WI38 (cell line): ENCODE data around the gene POU2F2.

Experiments
- H3K4me3 ChIP-seq: 2 replicates; pipeline ENCODE4 v1.5.1; 2011; ENCODE audit warnings: low read depth, mild to moderate bottlenecking, control low read depth, low read length
- CTCF ChIP-seq: IDR thresholded peaks from 2 replicates; pipeline ENCODE4 v1.5.1; 2012; ENCODE audit warnings: low read depth, mild to moderate bottlenecking, control low read depth, low read length

The POU2F2 gene

GRCh38 chr19:42065511-42065910, 66.7 kb downstream of the POU2F2 start:
- no peak for TF ChIP-seq CTCF
- H3K4me3 ChIP-seq: no peak overlapping the region

- H3K4me3 ChIP-seq: no peak overlapping the region
- no peak for TF ChIP-seq CTCF
These were observed 67.2 kb downstream of the POU2F2 start for GRCh38 chr19:42065051-42065450.

- H3K4me3 ChIP-seq: no peak overlapping the region
- TF ChIP-seq CTCF: no peak
These were observed 67.8 kb downstream of the POU2F2 start for GRCh38 chr19:42064432-42064831.

GRCh38 chr19:42062381-42062780, 69.9 kb downstream of the POU2F2 start:
- no peak overlapping the region for H3K4me3 ChIP-seq
- TF ChIP-seq CTCF: no peak

GRCh38 chr19:42060117-42060516, 72.1 kb downstream of the POU2F2 start:
- TF ChIP-seq CTCF: no peak

GRCh38 chr19:42059196-42059595, 73.0 kb downstream of the POU2F2 start:
- TF ChIP-seq CTCF: no peak
- no peak overlapping the region for H3K4me3 ChIP-seq

More at GRCh38 chr19:42060117-42060516, 72.1 kb downstream of the POU2F2 start:
- no peak overlapping the region for H3K4me3 ChIP-seq

- H3K4me3 ChIP-seq: no peak overlapping the region
- TF ChIP-seq CTCF: no peak
These were observed 74.4 kb downstream of the POU2F2 start for GRCh38 chr19:42057846-42058245.
